Measurements from ENCODE around the gene GIT2.

GIT2 gene

DNA sequence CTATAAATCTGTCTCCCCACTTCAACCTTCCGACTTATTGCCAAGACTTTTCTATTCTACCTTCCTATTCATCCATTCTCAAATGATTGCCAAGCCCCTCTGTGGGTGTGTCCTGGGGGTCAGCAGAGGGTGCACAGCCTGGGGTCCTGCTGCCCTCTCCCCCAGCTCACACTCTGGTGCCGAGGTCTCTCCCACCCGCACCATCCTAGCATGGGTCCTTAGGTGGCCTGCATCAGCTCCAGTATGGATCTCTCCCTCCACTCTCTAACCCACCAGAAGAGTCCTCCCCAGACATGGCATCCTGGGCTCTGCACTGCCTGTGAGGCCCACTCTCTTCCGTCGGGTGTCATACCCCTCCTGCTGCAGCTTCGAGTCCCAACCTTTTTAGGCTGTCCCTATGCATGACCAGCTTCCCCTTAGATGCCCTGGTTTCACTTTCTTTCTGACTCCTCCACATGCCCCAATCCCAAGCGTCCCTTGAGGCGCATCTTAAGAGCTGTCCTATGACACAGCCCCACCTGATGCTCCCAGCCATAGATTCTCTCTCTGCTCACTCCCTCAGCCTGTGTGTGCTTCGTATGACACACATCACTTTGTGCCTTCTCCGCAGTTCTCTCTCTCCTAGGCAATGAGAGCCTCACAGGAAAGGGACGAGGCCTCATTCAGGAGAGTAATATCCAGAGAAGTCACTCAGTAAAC lies 43.9 kb downstream of the GIT2 start:
- Histone ChIP-seq H3K9me3 (ENCODE audit: control insufficient read depth, insufficient read depth, low read depth, low read length) (no peaks in the 10 kb centered on the region), H3K4me1 (ENCODE audit: control insufficient read depth, insufficient read depth, low read length) (no peaks in the 10 kb centered on the region), H3K27ac (ENCODE audit: extremely low read depth, low read depth, low read length) (no peak overlapping the region), H3K4me3 (ENCODE audit: low read depth, low read length) (no peak overlapping the region), H3K36me3 (ENCODE audit: control insufficient read depth in 2 of 2, insufficient read depth in 1 of 2, low read length in 2 of 2) (peaks cover 15 to 76% of the 10 kb centered on the region in 2 experiments)
- ChIA-PET CTCF (interaction anchor here (0.6 kb wide), 1 partner anchor 1324 kb away, joined by 7 read pairs; no protein-coding TSS in a partner anchor), POLR2A (no interaction called here)
- TF ChIP-seq ZNF366 (tag by site-specific recombination; conservative IDR thresholded peaks at IDR 0.05), result no peak
- TF ChIP-seq, protein P1, sequence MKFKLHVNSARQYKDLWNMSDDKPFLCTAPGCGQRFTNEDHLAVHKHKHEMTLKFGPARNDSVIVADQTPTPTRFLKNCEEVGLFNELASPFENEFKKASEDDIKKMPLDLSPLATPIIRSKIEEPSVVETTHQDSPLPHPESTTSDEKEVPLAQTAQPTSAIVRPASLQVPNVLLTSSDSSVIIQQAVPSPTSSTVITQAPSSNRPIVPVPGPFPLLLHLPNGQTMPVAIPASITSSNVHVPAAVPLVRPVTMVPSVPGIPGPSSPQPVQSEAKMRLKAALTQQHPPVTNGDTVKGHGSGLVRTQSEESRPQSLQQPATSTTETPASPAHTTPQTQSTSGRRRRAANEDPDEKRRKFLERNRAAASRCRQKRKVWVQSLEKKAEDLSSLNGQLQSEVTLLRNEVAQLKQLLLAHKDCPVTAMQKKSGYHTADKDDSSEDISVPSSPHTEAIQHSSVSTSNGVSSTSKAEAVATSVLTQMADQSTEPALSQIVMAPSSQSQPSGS (tag by site-specific recombination; IDR thresholded peaks at IDR 0.05; ENCODE audit: low read depth), result no peak
- TF ChIP-seq YY1 (tag by site-specific recombination; IDR thresholded peaks at IDR 0.05), result no peak
- TF ChIP-seq, protein P2, sequence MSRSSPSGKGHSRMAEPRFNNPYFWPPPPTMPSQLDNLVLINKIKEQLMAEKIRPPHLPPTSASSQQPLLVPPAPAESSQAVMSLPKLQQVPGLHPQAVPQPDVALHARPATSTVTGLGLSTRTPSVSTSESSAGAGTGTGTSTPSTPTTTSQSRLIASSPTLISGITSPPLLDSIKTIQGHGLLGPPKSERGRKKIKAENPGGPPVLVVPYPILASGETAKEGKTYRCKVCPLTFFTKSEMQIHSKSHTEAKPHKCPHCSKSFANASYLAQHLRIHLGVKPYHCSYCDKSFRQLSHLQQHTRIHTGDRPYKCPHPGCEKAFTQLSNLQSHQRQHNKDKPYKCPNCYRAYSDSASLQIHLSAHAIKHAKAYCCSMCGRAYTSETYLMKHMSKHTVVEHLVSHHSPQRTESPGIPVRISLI (tag by site-specific recombination; IDR thresholded peaks at IDR 0.05), result no peak
- TF ChIP-seq YY2 (tag by site-specific recombination; IDR thresholded peaks at IDR 0.05), result no peak
- no peak for TF ChIP-seq ZNF16 (tag by site-specific recombination; IDR thresholded peaks at IDR 0.05; ENCODE audit: low read depth)
- no peak for TF ChIP-seq OSR2 (tag by site-specific recombination; IDR thresholded peaks at IDR 0.05)
- TF ChIP-seq SCRT1 (tag by site-specific recombination; IDR thresholded peaks at IDR 0.05; ENCODE audit: borderline replicate concordance), result peak; percentile 80
- no peak for TF ChIP-seq ZNF394 (tag by site-specific recombination; IDR thresholded peaks at IDR 0.05; ENCODE audit: borderline replicate concordance)
- no peak for TF ChIP-seq ZNF311 (tag by site-specific recombination; IDR thresholded peaks at IDR 0.05; ENCODE audit: borderline replicate concordance)
- no peak for TF ChIP-seq WT1 (tag by site-specific recombination; IDR thresholded peaks at IDR 0.05)
- TF ChIP-seq KLF10 (tag by site-specific recombination; IDR thresholded peaks at IDR 0.05), result no peak
- TF ChIP-seq, protein P3, sequence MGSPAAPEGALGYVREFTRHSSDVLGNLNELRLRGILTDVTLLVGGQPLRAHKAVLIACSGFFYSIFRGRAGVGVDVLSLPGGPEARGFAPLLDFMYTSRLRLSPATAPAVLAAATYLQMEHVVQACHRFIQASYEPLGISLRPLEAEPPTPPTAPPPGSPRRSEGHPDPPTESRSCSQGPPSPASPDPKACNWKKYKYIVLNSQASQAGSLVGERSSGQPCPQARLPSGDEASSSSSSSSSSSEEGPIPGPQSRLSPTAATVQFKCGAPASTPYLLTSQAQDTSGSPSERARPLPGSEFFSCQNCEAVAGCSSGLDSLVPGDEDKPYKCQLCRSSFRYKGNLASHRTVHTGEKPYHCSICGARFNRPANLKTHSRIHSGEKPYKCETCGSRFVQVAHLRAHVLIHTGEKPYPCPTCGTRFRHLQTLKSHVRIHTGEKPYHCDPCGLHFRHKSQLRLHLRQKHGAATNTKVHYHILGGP (tag by site-specific recombination; IDR thresholded peaks at IDR 0.05), result no peak
- TF ChIP-seq SCRT2 (tag by site-specific recombination; IDR thresholded peaks at IDR 0.05), result peak; percentile 87
- no peak for TF ChIP-seq ZNF2 (tag by site-specific recombination; IDR thresholded peaks at IDR 0.05)
- no peak for TF ChIP-seq ZNF350 (tag by site-specific recombination; IDR thresholded peaks at IDR 0.05)

DNA sequence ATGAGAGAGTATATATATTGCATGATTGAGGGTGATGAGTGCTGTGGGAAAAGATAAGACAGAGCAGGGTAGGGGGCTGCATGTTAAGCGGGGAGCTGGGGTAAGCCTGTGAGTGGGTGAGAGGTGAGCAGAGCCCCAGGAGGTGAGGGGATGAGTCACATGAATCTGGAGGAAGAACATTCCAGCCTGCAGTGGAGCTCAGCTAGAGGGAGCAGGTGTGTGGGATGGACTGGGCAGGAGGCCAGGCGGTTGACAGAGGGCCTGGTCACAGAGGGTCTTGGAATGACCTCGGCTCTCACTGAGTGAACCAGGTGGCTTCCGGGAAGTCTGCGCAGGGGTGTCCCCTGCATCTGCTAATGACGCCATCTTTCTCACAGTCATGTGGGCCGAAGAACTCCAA lies 44.4 kb downstream of the GIT2 start:
- Histone ChIP-seq H3K9me3 (ENCODE audit: control insufficient read depth, insufficient read depth, low read depth, low read length) (no peaks in the 10 kb centered on the region), H3K4me3 (ENCODE audit: low read depth, low read length) (no peak overlapping the region), H3K4me1 (ENCODE audit: control insufficient read depth, insufficient read depth, low read length) (no peaks in the 10 kb centered on the region), H3K36me3 (ENCODE audit: control insufficient read depth in 2 of 2, insufficient read depth in 1 of 2, low read length in 2 of 2) (peaks cover 15 to 78% of the 10 kb centered on the region in 2 experiments), H3K27ac (ENCODE audit: extremely low read depth, low read depth, low read length) (no peak overlapping the region)
- ChIA-PET CTCF (interaction anchor here (0.5 to 0.6 kb wide), 2 partner anchors 110 to 1324 kb away, joined by 3 to 7 read pairs; no protein-coding TSS in a partner anchor), POLR2A (no interaction called here)
- TF ChIP-seq ZIC2 (tag by site-specific recombination; IDR thresholded peaks at IDR 0.05) (peak; percentile 64), ZFHX2 (tag by site-specific recombination; conservative IDR thresholded peaks at IDR 0.05) (peak; percentile 97), ZFP41 (tag by site-specific recombination; IDR thresholded peaks at IDR 0.05; ENCODE audit: borderline replicate concordance) (no peak), WT1 (tag by site-specific recombination; IDR thresholded peaks at IDR 0.05) (no peak), EGR2 (tag by site-specific recombination; IDR thresholded peaks at IDR 0.05; ENCODE audit: low read depth) (peak; percentile 93), GLIS1 (tag by site-specific recombination; IDR thresholded peaks at IDR 0.05) (peak; percentile 87), GLIS2 (tag by site-specific recombination; IDR thresholded peaks at IDR 0.05) (0 out of 2 replicates have a peak, but pooled peaks have one; percentile 14)
- TF ChIP-seq, protein P4, sequence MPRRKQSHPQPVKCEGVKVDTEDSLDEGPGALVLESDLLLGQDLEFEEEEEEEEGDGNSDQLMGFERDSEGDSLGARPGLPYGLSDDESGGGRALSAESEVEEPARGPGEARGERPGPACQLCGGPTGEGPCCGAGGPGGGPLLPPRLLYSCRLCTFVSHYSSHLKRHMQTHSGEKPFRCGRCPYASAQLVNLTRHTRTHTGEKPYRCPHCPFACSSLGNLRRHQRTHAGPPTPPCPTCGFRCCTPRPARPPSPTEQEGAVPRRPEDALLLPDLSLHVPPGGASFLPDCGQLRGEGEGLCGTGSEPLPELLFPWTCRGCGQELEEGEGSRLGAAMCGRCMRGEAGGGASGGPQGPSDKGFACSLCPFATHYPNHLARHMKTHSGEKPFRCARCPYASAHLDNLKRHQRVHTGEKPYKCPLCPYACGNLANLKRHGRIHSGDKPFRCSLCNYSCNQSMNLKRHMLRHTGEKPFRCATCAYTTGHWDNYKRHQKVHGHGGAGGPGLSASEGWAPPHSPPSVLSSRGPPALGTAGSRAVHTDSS (tag by site-specific recombination; IDR thresholded peaks at IDR 0.05), result no peak
